Stimulated activated CD8-positive, alpha-beta memory T cell treated with anti-CD3 and anti-CD28 coated beads, Interleukin-7, amount 100 ng/mL, for 4 hours (primary cell): ENCODE data around the gene TOMM40.

Experiments used
- DNase-seq, 2 donors: peaks; one replicate each; pipeline ENCODE4 v3.0.0-alpha.2; 2020; ENCODE audit warnings: low read depth in 2 of 2

TOMM40 gene

GRCh38 chr19:44927746-44928145 lies 36.7 kb downstream of the TOMM40 start:
- DNase-seq: no peak

GRCh38 chr19:44930088-44930487 lies 39.0 kb downstream of the TOMM40 start:
- no peak for DNase-seq

- DNase-seq: no peak
These were observed 40.5 kb downstream of the TOMM40 start for GRCh38 chr19:44931541-44931940.

- DNase-seq: no peak
These were observed 48.6 kb downstream of the TOMM40 start for GRCh38 chr19:44939668-44940067.

- DNase-seq: no peak
These were observed 51.1 kb downstream of the TOMM40 start, which contains the start of gene APOC4 for GRCh38 chr19:44942067-44942571. TSS of gene APOC4 (plus strand) at chr19:44942237. CDS start at chr19:44942278, 41 bp downstream.

- no peak for DNase-seq
These were observed 52.8 kb downstream of the TOMM40 start for GRCh38 chr19:44943801-44944249.

GRCh38 chr19:44947041-44947581 lies 56.1 kb downstream of the TOMM40 start:
- DNase-seq: no peak

- no peak for DNase-seq
These were observed 57.2 kb downstream of the TOMM40 start for GRCh38 chr19:44948237-44948636.

- no peak for DNase-seq
These were observed 57.8 kb downstream of the TOMM40 start for GRCh38 chr19:44948763-44949374.

GRCh38 chr19:44949550-44949949 lies 58.5 kb downstream of the TOMM40 start:
- no peak for DNase-seq

GRCh38 chr19:44951179-44952159 lies 60.4 kb downstream of the TOMM40 start:
- DNase-seq: peak; percentile 22 to 49
